Activated effector memory CD4-positive, alpha-beta T cell treated with anti-CD3 and anti-CD28 coated beads, Interleukin-2, amount 50 U/mL, for 16 hours (primary cell): Measurements from ENCODE around the gene PPFIA2.

Experiments used
- DNase-seq: peaks from one replicate; pipeline ENCODE4 v3.0.0-alpha.2; 2020

Gene PPFIA2

GRCh38 chr12:81333812-81334211 lies 425.3 kb downstream of the PPFIA2 start:
- no peak for DNase-seq

- no peak for DNase-seq
These were observed 427.1 kb downstream of the PPFIA2 start for GRCh38 chr12:81332054-81332453.

DNA sequence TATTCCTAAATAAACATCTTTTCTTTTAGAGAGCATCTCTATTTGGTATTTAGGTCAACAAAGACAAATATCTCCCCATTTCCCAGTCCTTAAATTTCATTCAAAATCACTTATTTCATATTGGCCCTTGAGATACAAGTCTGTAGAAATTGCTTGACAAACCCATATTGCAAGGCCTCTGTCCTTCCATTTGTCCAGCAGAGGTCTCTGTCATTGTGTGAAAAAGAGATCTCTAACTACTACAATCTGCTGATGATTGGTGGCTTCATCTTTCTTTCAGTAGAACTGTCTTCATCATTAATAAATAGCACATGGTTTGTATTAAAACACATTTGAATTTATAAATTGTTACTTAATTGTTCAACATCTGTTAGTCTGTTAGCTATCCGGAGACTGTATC lies 428.7 kb downstream of the PPFIA2 start:
- no peak for DNase-seq

DNA sequence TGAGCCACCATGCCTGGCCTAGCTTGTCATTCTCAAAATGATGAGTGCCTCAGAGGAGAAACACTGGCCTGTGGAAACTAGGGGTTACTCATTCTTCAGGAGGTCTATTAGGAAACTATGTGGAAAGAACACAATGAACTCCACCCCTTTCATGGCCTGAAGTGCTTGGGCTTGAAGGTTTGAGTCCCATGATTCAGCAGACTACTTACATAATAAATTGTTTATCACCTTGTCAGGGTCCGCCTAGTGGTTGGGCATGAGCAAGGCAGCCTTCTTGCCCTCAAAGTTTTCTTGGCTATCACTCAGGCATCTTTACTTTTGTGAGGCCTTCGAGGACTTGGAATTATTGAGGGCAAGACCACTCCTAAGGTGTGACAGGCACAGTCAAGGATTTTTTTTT lies 430.1 kb downstream of the PPFIA2 start:
- no peak for DNase-seq

GRCh38 chr12:81327425-81327824 lies 431.7 kb downstream of the PPFIA2 start:
- no peak for DNase-seq

- no peak for DNase-seq
These were observed 434.1 kb downstream of the PPFIA2 start for GRCh38 chr12:81325086-81325485.

DNA sequence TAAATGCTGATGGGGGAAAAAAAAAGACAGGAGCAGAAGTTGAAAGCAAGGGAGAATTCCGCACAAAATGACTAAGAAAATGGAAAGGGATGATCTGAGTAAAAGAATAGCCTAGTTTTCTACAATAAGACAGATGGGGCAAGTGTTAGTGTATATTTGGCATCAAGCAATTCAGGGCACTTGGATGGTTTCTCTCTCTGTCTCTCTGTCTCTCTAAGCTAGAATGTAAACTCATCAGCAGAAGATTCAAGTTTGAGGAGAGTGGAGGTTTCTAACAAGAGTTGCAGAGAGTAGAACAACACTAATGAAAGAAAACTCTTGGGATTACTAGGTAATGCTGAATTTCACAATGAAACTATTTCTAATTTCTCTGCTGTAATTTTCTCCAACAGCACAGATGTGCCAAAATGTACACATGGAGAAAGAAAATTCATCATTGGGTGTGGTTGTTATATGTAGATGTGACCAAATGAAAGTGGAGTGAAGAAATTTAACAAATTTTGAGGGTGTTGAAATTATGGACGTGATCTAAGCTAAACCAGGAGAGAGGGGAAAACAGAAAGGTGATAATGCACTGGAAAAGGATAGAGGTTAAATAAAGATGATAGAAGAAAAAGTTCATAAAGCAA lies 444.1 kb downstream of the PPFIA2 start:
- DNase-seq = no peak

- DNase-seq = no peak
These were observed 455.2 kb downstream of the PPFIA2 start for GRCh38 chr12:81303935-81304334.

GRCh38 chr12:81300454-81300853 lies 458.7 kb downstream of the PPFIA2 start:
- DNase-seq = no peak

DNA sequence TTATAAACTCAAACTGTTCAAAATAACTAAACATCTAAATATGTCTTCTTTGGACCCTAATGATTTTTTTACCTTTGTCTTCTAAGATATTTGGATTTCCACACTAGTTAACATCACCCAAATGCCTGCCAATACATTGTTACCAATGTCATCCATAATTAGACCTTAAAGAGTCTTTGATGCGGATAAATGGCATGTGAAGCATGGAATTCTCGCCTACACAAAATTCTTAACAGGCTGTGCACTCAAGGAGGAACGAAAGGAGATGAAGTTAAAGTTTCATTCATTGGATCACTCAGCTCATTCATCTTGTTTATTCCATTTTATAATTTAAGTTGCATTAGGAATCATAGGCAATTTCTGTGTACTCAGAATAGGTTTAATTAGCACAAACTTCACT lies 461.5 kb downstream of the PPFIA2 start:
- no peak for DNase-seq

GRCh38 chr12:81296556-81297305 lies 462.4 kb downstream of the PPFIA2 start:
- DNase-seq = no peak

DNA sequence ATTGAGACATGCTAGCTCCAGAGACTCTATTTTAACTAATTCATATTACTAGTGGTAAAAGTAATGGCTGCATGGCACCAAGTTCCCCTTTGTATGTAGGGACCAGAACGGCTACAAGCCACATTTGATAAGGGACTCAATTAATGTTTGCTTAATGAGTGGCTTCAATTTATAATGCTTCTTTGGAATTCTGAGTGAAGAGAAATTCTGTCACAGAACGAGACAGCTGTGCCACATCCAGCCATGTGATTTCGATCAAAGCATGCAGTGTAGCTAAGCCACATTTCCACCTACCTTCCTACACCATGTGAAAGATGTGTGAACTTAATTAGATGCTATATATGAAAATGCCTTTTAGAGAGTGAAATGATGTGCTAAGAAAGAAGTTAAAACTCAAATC lies 463.9 kb downstream of the PPFIA2 start:
- DNase-seq = no peak

DNA sequence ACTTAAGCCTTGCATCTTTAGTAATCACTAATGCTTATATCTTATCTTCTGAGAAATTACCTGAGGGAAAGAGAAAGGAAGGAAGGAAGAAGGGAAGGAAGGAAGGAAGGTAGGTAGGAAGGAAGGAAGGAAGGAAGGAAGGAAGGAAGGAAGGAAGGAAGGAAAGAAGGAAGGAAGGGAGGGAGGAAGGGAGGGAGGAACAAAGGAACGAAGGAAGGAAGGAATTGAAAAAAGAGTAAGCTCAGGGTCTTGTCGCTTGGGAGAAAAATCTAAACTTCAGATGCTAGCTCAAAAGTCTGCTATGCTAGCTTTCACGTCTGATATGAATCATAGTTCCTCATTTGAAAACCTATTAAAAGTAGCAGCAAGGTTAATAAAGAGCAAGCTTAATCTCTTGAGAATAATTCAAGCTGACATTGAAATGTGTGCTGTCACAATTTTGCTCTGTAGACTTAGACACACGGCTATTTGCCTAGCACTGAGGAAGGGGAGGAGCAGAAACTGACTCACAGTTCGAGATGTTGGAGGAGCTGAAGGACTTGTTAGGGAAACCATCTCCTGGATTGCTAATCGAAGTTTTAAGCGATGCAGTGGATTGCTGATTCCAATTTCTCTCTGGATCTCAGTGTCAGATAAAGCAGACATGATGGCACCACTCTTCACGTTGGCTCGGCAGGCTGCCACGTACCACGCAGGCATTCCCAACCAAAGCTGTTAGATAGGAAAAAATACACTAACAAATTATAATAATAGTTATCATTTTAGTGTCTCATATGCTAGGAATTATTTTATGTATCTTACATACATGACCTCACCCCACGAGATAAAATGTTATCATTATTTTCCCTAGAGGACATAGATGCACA lies 464.6 kb downstream of the PPFIA2 start:
- DNase-seq = no peak

DNA sequence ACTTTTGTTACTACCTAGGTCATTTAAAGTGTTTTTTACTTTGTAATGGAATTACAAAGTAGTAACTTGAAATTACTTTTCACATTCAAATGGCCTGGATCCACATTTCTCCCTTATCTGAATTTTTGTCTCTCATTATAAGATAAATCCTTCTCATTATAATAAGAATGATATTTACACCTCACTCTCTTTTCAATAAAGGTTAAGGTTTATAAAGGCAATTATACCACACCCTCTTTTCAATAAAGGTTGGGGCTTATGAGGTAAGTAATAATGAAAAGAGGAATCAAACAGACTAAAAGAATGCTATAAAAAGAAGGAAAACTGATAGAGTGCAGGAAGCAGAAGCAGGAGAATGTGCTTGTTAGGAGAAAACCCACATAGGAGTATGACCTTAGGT lies 470.5 kb downstream of the PPFIA2 start:
- no peak for DNase-seq

DNA sequence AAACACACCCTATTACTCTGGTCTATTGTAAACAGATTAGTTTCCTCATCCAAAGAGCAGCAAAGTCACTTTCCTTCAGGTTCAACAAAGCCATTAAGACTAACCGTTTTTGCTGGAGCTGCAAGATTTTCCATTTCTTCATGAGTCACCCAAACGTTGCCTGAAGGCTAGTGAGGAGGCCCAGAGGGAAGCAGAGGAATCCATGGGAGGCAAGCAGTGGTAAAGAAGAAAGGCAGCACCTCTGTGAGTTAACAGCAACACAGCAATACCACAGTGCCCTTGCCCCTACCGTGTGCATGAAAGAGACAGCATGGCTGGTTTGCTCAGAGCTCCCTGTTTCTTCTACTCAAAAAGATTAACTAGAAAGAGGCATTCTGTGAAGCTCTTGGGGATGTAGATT lies 475.0 kb downstream of the PPFIA2 start:
- no peak for DNase-seq

DNA sequence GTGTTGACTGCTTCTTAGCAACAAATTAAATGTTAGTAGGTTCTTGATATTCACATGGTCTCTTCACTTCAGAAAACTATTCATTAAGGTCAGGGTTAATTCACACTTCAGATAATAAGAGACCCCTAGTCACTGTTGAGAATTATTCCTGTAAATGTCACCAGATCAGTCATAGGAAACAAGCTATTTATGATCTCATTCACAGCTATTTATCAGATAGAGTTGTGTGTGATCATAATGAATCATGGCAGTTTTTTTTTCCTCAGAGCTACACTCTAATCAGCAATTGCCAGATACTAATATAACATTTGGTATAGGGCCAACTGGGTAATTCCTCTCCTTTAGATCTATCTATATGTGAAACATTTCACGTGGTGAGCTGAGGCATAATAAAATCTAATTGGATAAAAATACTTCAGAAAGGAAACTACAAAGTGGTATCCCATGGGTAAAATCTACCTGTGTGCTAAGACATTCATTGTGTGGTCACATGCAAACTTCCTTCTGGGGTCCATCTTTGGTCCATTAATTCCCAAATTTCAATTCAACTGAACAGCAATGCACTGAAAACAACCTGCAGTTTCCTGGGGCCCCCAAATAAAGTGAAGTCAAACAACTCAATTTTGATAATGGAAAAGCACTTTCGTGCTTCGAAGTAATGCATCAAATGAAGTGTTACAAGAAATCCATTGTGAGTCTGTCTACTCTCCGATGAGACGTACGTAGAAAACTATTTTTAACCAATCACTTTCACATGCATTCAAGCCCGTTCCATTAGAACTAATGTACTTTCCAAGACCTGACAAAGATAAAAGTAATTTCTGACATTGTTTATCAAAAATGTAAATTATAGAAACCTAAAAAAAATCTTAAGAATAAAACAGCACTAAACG lies 484.3 kb downstream of the PPFIA2 start:
- no peak for DNase-seq

- no peak for DNase-seq
These were observed 488.8 kb downstream of the PPFIA2 start for GRCh38 chr12:81270385-81270784.

DNA sequence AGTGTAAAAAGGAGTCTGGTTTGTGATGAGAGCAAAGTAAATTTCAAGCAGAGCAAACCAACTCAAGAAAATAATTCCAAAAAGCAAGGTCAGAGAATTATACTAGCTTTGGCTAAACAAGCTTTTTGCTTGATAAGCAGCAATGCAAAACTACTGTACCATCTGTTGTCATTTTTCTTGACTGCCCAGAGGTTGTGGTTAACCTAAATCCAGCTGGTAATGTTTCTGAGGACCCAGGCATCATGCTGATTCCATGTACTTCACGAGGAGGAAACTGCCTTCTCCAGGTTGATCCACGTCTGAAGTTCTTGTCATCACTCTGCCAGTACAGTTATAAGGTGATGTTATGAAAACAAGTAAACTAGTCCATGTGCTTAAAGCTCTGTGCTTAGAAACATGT lies 496.1 kb downstream of the PPFIA2 start:
- DNase-seq = no peak

GRCh38 chr12:81261508-81262207 lies 497.5 kb downstream of the PPFIA2 start:
- no peak for DNase-seq

- DNase-seq = no peak
These were observed 499.8 kb downstream of the PPFIA2 start for GRCh38 chr12:81259360-81259759.

DNA sequence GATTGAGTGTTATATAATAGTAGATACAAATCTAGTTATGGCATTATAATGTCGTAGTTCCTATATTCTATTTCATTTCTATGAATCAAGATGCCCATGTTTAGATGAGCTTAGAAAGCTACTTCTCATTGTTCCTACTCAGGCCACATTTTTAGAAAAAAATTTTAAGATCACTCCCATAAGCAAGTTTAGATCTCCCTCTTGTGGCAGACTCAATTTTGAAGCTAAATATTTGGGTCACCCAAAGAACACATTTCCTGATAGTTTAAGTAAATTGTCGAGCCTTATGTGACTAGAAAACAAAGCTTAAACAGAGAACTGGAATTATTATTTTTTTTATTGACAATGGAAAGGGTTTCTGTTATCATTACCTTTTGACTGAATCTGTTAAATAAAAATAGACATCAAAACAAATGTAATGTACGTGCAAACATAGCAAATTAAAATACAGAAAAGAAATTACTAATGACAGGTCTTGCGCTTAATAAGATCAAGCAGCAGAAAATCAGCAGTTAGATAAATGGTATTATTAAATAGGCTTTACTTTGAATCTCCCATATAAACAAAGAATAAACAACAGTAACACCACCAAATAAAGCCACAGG lies 501.1 kb downstream of the PPFIA2 start:
- DNase-seq = no peak

DNA sequence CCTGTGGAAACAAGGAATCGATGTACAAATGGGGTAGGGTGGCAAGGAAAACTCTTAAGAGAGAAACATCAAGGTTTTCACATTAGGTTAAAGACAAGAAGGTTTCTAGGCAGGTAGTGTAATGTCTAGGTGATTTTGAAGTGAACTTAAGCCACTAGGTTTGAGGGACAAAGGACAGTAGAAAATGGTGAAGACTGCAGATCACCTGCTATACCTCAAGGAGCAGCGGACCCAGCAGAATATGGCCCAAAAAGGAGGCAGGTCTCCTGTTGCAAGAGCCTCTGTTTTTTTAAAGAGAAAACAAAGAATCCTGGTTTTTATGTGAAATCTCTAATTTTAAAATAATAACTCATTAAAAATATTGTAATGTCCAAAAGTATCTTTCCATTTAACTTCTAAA lies 503.2 kb downstream of the PPFIA2 start:
- no peak for DNase-seq
